H1 (cell line): Measurements from ENCODE around the gene CREB3L1. TPM values are rescaled to one million over a fixed set of nuclear protein-coding genes. Genes with fewer than 3 reads are reported as not detected.

Experiments used
- CBX8 ChIP-seq: fragments of 300-800, 300-1000 bp; sonication (generic); IDR thresholded peaks from 2 replicates; pipeline ENCODE4 v1.7.1; 2016; ENCODE audit warnings: low read depth, low read length, borderline replicate concordance
- KDM1A ChIP-seq: fragments of 200-600, 300-600 bp; sonication (generic); IDR thresholded peaks from 2 replicates; pipeline ENCODE4 v1.7.1; 2016; ENCODE audit warnings: mild to moderate bottlenecking, low read length, borderline replicate concordance
- KDM5A ChIP-seq: fragments of 200-600 bp; IDR thresholded peaks from 2 replicates; pipeline ENCODE4 v1.7.1; 2012; ENCODE audit warnings: mild to moderate bottlenecking, low read length, inconsistent platforms, mixed read lengths
- RFX5 ChIP-seq: IDR thresholded peaks from 2 replicates; pipeline ENCODE4 v1.6.1; 2011; ENCODE audit warnings: low read depth, low read length, improper control_type of control experiment, borderline replicate concordance
- SIX5 ChIP-seq: IDR thresholded peaks from 2 replicates; pipeline ENCODE4 v1.6.1; 2011; ENCODE audit warnings: mild to moderate bottlenecking, low read depth, low read length
- polyA plus RNA-seq, 7 experiments: library from polyadenylated mRNA; depleted of rRNA in 3 of 7; stranded (reverse) in 5 of 7; unstranded in 2 of 7; fragments of >200 nt in 5 of 7; fragments of 200-250 nt in 2 of 7; gene quantifications; 1 replicate in 5 of 7; 2 replicates in 1 of 7; 4 replicates in 1 of 7; pipeline versions ENCODE4 v1.2.1 to v1.2.3, GENCODE V29; 2011 to 2013; ENCODE audit warnings: missing spikeins in 2 of 7, mixed read lengths in 2 of 7
- total RNA-seq: library from RNA; stranded (reverse); fragmentation: NEBNext Ultra II Directional; extraction: Animal tissue kit (Norgen Biotek cat#: 25700); gene quantifications from 2 replicates; pipeline ENCODE4 v1.2.1, GENCODE V29; 2021
- TF ChIP-seq, protein P1 (sequence below), 3 experiments: IDR thresholded peaks; 1 replicate in 2 of 3; 2 replicates in 1 of 3; pipeline versions ENCODE4 v1.5.1 to v1.6.1; 2011; ENCODE audit warnings: low read length in 3 of 3, mild to moderate bottlenecking in 3 of 3, inconsistent platforms in 2 of 3, low read depth in 1 of 3, moderate library complexity in 1 of 3; ENCODE audit not compliant: insufficient read depth in 1 of 3; ENCODE audit errors: control extremely low read depth in 1 of 3

CREB3L1 gene
- total and polyA plus RNA-seq, 2 of the 8 experiments (the other 6 are each of a cell fraction or from before 2014, with no cell fraction given) = 4.1 to 12.7 TPM

DNA sequence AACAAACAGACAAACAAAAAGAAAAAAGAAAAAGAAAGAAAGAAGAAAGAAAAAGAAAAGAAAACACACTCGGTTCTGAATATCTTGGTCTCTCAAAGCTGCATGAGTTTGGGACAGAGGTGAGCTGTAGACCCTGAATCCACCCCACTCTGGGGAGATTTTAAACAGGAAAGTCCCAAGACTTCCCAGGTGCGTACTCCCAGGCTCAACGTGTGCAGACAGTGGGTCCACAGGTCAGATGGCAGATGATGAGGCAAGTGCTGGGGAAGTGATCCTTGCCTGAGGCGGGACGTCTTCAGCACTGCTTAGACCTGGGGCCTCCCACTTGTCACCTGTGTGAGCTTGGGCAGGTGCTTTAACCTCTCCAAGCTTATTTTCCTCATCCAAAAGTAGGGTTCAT, 9.3 kb downstream of the CREB3L1 start (continued):
- TF ChIP-seq, protein P1, sequence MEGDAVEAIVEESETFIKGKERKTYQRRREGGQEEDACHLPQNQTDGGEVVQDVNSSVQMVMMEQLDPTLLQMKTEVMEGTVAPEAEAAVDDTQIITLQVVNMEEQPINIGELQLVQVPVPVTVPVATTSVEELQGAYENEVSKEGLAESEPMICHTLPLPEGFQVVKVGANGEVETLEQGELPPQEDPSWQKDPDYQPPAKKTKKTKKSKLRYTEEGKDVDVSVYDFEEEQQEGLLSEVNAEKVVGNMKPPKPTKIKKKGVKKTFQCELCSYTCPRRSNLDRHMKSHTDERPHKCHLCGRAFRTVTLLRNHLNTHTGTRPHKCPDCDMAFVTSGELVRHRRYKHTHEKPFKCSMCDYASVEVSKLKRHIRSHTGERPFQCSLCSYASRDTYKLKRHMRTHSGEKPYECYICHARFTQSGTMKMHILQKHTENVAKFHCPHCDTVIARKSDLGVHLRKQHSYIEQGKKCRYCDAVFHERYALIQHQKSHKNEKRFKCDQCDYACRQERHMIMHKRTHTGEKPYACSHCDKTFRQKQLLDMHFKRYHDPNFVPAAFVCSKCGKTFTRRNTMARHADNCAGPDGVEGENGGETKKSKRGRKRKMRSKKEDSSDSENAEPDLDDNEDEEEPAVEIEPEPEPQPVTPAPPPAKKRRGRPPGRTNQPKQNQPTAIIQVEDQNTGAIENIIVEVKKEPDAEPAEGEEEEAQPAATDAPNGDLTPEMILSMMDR (IDR thresholded peaks at IDR 0.05; ENCODE audit: control extremely low read depth in 1 of 3, insufficient read depth in 1 of 3, low read depth in 1 of 3, low read length in 3 of 3) = no peak
- TF ChIP-seq RFX5 (no peak), SIX5 (no peak), KDM5A (no peak), CBX8 (no peak), KDM1A (no peak)
- TF ChIP-seq, all 59 proteins: peak for 0
